Neural progenitor cell (in vitro differentiated cells): ENCODE results near the gene RIN2. TPM values are rescaled to one million over a fixed set of nuclear protein-coding genes. Genes with fewer than 3 reads are reported as not detected.

ENCODE experiments used
- DNase-seq: peaks from one replicate; pipeline ENCODE4 v3.0.0-alpha.2; 2016; ENCODE audit warnings: low spot score
- H2AFZ ChIP-seq: fragments of 200-600 bp; sonication (generic); replicated peaks from 2 replicates; pipeline ENCODE4 v1.6.1; 2016; ENCODE audit warnings: antibody characterized with exemption
- H3F3A ChIP-seq: fragments of 200-600 bp; sonication (generic); 2 replicates; pipeline ENCODE4 v1.6.1; 2016; ENCODE audit warnings: antibody characterized with exemption, low read depth
- H3K27ac ChIP-seq: fragments of 200-600 bp; sonication (generic); 2 replicates; pipeline ENCODE4 v1.5.1; 2016; ENCODE audit warnings: mild to moderate bottlenecking
- H3K27me3 ChIP-seq: fragments of 200-600 bp; sonication (generic); 2 replicates; pipeline ENCODE4 v1.6.1; 2016; ENCODE audit warnings: mild to moderate bottlenecking, moderate library complexity
- H3K36me3 ChIP-seq: fragments of 200-600 bp; sonication (generic); 2 replicates; pipeline ENCODE4 v1.5.1; 2016
- H3K4me1 ChIP-seq: fragments of 200-600 bp; sonication (generic); 2 replicates; pipeline ENCODE4 v1.6.1; 2016; ENCODE audit warnings: mixed run types
- H3K4me2 ChIP-seq: fragments of 200-600 bp; sonication (generic); 2 replicates; pipeline ENCODE4 v1.6.1; 2016
- H3K4me3 ChIP-seq: fragments of 200-600 bp; sonication (generic); 2 replicates; pipeline ENCODE4 v1.5.1; 2016
- H3K79me2 ChIP-seq: fragments of 200-600 bp; sonication (generic); 2 replicates; pipeline ENCODE4 v1.6.1; 2016; ENCODE audit warnings: low read depth
- H3K9ac ChIP-seq: fragments of 200-600 bp; sonication (generic); 2 replicates; pipeline ENCODE4 v1.6.1; 2016
- H3K9me3 ChIP-seq: fragments of 200-600 bp; sonication (generic); 2 replicates; pipeline ENCODE4 v1.5.1; 2016; ENCODE audit warnings: low read depth
- H4K20me1 ChIP-seq: fragments of 200-600 bp; sonication (generic); 2 replicates; pipeline ENCODE4 v1.6.1; 2016; ENCODE audit warnings: low read depth
- H3K27ac Mint-ChIP-seq: 3 replicates; pipeline ENCODE4 v1.8.0; 2021; ENCODE audit warnings: mixed read lengths
- H3K27me3 Mint-ChIP-seq: 2 replicates; pipeline ENCODE4 v1.8.0; 2022; ENCODE audit warnings: low read depth, mild to moderate bottlenecking, inconsistent platforms, moderate library complexity, mixed read lengths; ENCODE audit not compliant: insufficient read depth
- H3K36me3 Mint-ChIP-seq: 3 replicates; pipeline ENCODE4 v1.8.0; 2021; ENCODE audit warnings: mixed read lengths
- H3K4me1 Mint-ChIP-seq: 3 replicates; pipeline ENCODE4 v1.8.0; 2021; ENCODE audit warnings: mixed read lengths
- H3K4me3 Mint-ChIP-seq: 3 replicates; pipeline ENCODE4 v1.8.0; 2021; ENCODE audit warnings: mild to moderate bottlenecking, moderate library complexity, mixed read lengths
- H3K9me3 Mint-ChIP-seq: 3 replicates; pipeline ENCODE4 v1.8.0; 2020; ENCODE audit warnings: mixed read lengths
- EZH2 ChIP-seq: fragments of 200-600 bp; sonication (generic); IDR thresholded peaks from 2 replicates; pipeline ENCODE4 v1.6.1; 2017; ENCODE audit warnings: antibody characterized with exemption, mild to moderate bottlenecking, moderate library complexity
- EZH2phosphoT487 ChIP-seq: fragments of 200-600 bp; sonication (generic); IDR thresholded peaks from 2 replicates; pipeline ENCODE4 v1.6.1; 2017; ENCODE audit warnings: antibody characterized with exemption
- total RNA-seq: library from RNA; depleted of rRNA; stranded (reverse); fragments of >200 nt; gene quantifications from 2 replicates; pipeline ENCODE4 v1.2.3, GENCODE V29; 2015; ENCODE audit warnings: low replicate concordance
- TF ChIP-seq, protein P1 (sequence below): fragments of 200-600 bp; sonication (generic); IDR thresholded peaks from 2 replicates; pipeline ENCODE4 v1.5.1; 2017; ENCODE audit warnings: antibody characterized with exemption, mild to moderate bottlenecking

Gene RIN2
- total RNA-seq, 1 donor from 2014 or later = 7.2 TPM

DNA sequence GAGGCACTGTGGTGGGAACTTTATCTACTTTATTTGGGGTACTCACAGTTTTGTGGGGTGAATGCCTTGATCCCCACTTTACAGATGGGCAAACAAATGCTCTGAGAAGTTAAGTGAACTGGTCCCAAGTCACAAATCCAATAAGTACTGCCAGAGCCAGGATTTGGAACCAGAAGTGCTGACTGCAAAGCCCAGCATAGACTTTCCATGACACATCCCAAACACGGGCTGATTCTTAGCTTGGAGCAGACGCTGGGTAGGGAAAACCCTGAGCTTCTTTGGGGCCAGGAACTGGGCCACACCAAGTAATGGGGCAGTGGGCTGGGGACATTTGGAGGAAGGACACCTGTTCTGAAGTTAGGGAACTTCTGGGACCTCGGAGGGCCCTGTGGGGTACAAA is 20.3 kb downstream of the RIN2 start:
- no peaks in the 10 kb centered on the region for H4K20me1 ChIP-seq
- H3K9me3 ChIP-seq = no peaks in the 10 kb centered on the region
- no peak overlapping the region for H3K27ac ChIP-seq
- H3K4me3 ChIP-seq = no peak overlapping the region
- TF ChIP-seq EZH2phosphoT487 (no peak), EZH2 (no peak)
- TF ChIP-seq, protein P1, sequence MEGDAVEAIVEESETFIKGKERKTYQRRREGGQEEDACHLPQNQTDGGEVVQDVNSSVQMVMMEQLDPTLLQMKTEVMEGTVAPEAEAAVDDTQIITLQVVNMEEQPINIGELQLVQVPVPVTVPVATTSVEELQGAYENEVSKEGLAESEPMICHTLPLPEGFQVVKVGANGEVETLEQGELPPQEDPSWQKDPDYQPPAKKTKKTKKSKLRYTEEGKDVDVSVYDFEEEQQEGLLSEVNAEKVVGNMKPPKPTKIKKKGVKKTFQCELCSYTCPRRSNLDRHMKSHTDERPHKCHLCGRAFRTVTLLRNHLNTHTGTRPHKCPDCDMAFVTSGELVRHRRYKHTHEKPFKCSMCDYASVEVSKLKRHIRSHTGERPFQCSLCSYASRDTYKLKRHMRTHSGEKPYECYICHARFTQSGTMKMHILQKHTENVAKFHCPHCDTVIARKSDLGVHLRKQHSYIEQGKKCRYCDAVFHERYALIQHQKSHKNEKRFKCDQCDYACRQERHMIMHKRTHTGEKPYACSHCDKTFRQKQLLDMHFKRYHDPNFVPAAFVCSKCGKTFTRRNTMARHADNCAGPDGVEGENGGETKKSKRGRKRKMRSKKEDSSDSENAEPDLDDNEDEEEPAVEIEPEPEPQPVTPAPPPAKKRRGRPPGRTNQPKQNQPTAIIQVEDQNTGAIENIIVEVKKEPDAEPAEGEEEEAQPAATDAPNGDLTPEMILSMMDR = no peak
- H3K4me1 Mint-ChIP-seq = peaks cover 27% of the 10 kb centered on the region
- no peak overlapping the region for H3K4me3 Mint-ChIP-seq
- H3K36me3 ChIP-seq = no peaks in the 10 kb centered on the region
- no peaks in the 10 kb centered on the region for H3K27me3 ChIP-seq
- no peak overlapping the region for H3K4me2 ChIP-seq
- no peak for DNase-seq
- H3K4me1 ChIP-seq = peaks cover 22% of the 10 kb centered on the region
- no peaks in the 10 kb centered on the region for H3K36me3 Mint-ChIP-seq
- H2AFZ ChIP-seq = no peak overlapping the region
- no peaks in the 10 kb centered on the region for H3F3A ChIP-seq
- no peaks in the 10 kb centered on the region for H3K79me2 ChIP-seq
- H3K9ac ChIP-seq = no peak overlapping the region
- peaks cover 2% of the 10 kb centered on the region for H3K27me3 Mint-ChIP-seq
- no peak overlapping the region for H3K27ac Mint-ChIP-seq
- H3K9me3 Mint-ChIP-seq = no peaks in the 10 kb centered on the region

DNA sequence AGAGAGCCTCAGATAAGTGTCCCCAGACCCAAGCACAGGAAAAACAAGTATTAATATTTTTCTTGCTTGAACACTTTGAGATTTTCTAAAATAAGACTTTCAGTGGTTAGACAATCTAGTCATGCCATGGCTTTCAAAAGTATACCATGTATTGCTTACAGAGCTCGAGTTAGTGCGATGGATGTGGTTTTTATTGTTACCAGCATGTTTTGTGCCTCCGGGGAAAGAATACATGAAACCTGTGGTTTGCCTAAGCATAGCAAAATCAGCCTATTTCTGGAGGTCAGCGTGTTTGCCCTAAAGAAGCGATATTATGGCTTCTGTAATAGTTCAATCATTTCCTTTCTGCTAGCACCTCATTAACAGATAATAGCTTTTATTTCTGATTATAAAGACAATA is 21.6 kb downstream of the RIN2 start:
- H3K4me1 ChIP-seq = peaks cover 16% of the 10 kb centered on the region
- peaks cover 32% of the 10 kb centered on the region for H3K4me1 Mint-ChIP-seq
- no peak overlapping the region for H3K4me3 Mint-ChIP-seq
- TF ChIP-seq EZH2 = no peak
- TF ChIP-seq EZH2phosphoT487 = no peak
- TF ChIP-seq, protein P1 = no peak
- H3K9me3 ChIP-seq = no peaks in the 10 kb centered on the region
- H3K27ac Mint-ChIP-seq = no peak overlapping the region
- H3K9me3 Mint-ChIP-seq = no peaks in the 10 kb centered on the region
- H3F3A ChIP-seq = no peaks in the 10 kb centered on the region
- H2AFZ ChIP-seq = no peak overlapping the region
- no peak overlapping the region for H3K9ac ChIP-seq
- no peaks in the 10 kb centered on the region for H3K27me3 ChIP-seq
- no peaks in the 10 kb centered on the region for H3K36me3 Mint-ChIP-seq
- H3K36me3 ChIP-seq = no peaks in the 10 kb centered on the region
- no peak for DNase-seq
- H3K4me2 ChIP-seq = no peak overlapping the region
- no peaks in the 10 kb centered on the region for H4K20me1 ChIP-seq
- H3K79me2 ChIP-seq = no peaks in the 10 kb centered on the region
- H3K27me3 Mint-ChIP-seq = peaks cover 2% of the 10 kb centered on the region
- H3K4me3 ChIP-seq = no peak overlapping the region
- H3K27ac ChIP-seq = no peak overlapping the region

DNA sequence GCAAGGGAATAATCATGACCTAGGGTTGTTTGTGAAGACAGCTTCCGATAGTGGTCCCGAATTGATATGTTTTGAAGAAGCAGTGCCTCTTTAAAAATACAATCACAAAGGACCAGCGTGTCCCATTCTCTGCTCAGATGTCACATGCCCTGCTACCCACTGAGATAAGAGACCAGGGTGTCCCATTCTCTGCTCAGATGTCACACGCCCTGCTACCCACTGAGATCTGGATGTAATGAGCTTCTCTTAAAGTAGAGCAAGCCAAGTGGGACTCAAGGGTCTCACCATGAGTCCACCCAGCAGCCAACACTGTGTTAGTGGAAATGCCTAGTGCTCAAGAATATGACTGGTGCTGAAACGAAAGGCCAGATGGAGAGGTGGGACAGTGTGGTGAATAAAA is 22.2 kb downstream of the RIN2 start:
- Mint-ChIP-seq H3K4me1 (peaks cover 38% of the 10 kb centered on the region), H3K9me3 (no peaks in the 10 kb centered on the region), H3K36me3 (no peaks in the 10 kb centered on the region), H3K4me3 (no peak overlapping the region), H3K27ac (peak overlapping the region; percentile 36), H3K27me3 (peaks cover 2% of the 10 kb centered on the region)
- no peaks in the 10 kb centered on the region for H3K9me3 ChIP-seq
- H3F3A ChIP-seq = no peaks in the 10 kb centered on the region
- no peak overlapping the region for H3K27ac ChIP-seq
- no peaks in the 10 kb centered on the region for H3K36me3 ChIP-seq
- no peak overlapping the region for H3K4me2 ChIP-seq
- DNase-seq = no peak
- H3K27me3 ChIP-seq = no peaks in the 10 kb centered on the region
- H3K4me3 ChIP-seq = no peak overlapping the region
- H4K20me1 ChIP-seq = no peaks in the 10 kb centered on the region
- no peak overlapping the region for H3K9ac ChIP-seq
- H3K79me2 ChIP-seq = no peaks in the 10 kb centered on the region
- TF ChIP-seq EZH2phosphoT487 (no peak), EZH2 (no peak)
- TF ChIP-seq, protein P1 = no peak
- H3K4me1 ChIP-seq = peaks cover 14% of the 10 kb centered on the region
- H2AFZ ChIP-seq = no peak overlapping the region
